ENCODE results near the gene CTDNEP1.

GRCh38 chr17:7292194-7292593 is 40.7 kb upstream of the CTDNEP1 start:
- TF ChIP-seq CTCF (IDR thresholded peaks at IDR 0.05; ENCODE audit: extremely low read depth in 1 of 2, insufficient read depth in 1 of 2, low read depth in 1 of 2, low read length in 2 of 2) (no peak), POLR2A (IDR thresholded peaks at IDR 0.05; ENCODE audit: low read depth, low read length) (no peak), EZH2 (IDR thresholded peaks at IDR 0.05; ENCODE audit: borderline replicate concordance, low read depth, low read length, severe bottlenecking) (no peak), GATA2 (IDR thresholded peaks at IDR 0.05; ENCODE audit: insufficient read depth, insufficient read length, low read depth, low read length) (no peak), POLR2AphosphoS5 (IDR thresholded peaks at IDR 0.05; ENCODE audit: insufficient read depth, low read depth, low read length) (no peak)

All from endothelial cell of umbilical vein (primary cell).